ENCODE results near the gene LILRB3.
"Not testable (repeated sequence)": the region's sequence is repeated elsewhere in the genome, so short reads cannot be mapped to it uniquely, and the experiment has no call there.

Gene LILRB3

DNA sequence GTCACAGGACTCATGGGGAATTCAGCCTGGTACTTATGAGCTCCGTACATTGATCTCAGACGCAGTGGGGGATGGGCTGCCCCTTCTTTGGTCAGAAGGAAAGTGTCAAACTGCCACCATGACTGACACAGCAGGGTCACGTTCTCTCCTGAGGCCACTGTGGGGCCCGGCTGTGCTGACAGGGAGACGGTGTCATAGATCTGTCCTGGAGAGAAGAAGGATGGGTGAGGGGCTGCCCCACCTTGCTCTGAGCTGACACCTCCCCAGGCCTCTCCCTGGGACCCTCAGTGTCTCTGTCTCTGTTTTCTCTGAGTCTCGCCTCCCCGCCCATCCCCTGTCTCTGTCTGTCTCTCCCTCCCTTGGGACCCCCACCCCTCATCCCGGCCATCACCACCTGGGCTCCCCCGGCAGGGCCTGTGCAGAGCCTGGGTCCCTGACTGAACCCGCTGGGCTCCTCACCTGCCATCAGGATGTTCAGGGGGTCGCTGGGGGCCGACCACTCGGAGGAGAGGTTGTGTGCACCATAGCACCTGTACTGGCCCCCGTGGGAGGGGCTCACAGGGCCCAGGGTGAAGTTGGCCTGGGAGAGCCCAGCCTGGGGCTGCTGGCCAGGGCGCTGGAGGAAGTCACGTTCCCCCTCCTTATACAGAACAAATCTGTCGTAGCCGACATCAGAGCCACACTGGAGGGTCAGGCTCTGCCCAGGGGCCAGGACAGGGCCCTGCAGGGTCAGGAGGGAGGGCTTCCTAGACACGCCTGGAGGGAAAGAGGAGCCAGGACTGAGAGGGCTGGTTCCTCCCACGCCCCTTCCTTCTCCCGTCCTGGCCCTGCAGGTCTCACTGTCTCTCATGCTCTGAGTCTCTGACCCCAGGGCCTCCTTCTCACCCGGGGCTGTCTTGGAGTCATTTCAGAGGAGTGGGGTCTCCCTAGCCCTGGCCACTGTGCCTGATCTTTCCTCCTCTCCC, 17.8 kb upstream of the LILRB3 start:
- H3K4me2 ChIP-seq, H3K27ac ChIP-seq: not testable (repeated sequence)

DNA sequence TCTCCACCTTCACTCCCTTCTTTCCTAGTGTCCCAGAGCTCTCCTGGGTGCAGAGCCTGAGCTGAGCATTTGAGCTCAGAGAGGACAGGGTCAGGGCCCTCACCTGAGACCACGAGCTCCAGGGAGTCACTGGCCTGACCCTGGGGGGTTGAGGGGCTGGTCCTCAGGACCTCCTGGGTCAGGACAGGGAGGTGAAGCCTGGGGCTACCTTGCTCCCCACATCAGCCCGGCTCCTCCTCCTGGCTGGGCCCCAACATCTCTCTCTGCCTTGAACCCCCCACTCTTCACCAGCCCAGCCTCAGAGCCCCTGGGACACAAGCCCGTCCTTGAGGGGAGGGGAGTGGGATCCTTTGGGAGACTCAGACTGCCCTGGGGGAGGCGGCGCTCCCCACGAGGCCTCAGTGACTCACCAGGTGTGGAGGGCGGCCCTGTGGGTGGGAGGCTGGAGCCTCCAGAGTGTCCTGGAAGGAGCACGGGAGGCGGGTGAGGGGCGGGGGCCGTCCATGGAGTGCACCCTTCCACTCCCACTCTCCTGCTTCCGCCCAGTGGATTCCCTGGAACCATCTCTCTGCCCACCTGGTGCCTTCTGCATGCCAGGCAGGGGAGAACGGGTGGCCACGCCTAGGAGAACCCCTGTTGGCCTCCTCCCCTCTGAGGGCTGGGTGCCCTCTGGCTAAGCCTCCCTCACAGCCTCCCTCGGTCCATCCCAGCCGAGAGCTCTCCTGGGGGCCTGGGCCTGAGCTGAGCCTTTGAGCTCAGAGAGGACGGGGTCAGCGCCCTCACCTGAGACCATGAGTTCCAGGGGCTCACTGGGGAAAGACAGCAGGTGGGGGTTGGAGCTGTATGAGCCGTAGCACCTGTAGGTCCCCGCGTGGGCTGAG, 16.9 kb upstream of the LILRB3 start:
- not testable (repeated sequence) for H3K9me3 ChIP-seq, H3K4me2 ChIP-seq

More for the DNA sequence above, 17.8 kb upstream of the LILRB3 start:
- H3K4me3 ChIP-seq, H3K9ac ChIP-seq, H3K36me3 ChIP-seq, H3K9me3 ChIP-seq, H4K20me1 ChIP-seq, H3K27me3 ChIP-seq: not testable (repeated sequence)
- H3K4me1 ChIP-seq = peaks cover 19% of the 10 kb centered on the region

DNA sequence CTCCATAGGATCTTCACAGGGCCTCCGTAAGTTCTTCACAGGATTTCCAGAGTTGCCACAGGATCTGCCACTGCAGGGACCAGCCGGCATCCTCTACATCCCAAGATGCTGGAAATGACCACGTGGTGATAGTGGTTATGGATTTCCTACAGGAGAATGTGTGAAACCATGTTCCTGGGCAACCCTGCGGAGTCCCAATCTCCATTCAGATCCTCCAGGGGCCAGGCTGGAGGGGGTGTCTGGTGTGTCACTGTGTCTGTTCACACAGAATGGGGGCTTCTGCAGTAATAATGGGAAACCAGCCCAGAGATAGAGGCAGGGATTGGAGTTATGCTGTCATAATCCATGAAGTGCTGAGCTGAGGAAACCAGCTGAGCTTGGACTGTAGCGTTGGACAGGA, 11.1 kb upstream of the LILRB3 start:
- no peaks in the 10 kb centered on the region for H3K4me1 ChIP-seq
- no peaks in the 10 kb centered on the region for H3K27me3 ChIP-seq
- H3K9me3 ChIP-seq = peaks cover 14% of the 10 kb centered on the region
- no peaks in the 10 kb centered on the region for H3K36me3 ChIP-seq
- no peak overlapping the region for H3K27ac ChIP-seq
- no peaks in the 10 kb centered on the region for H4K20me1 ChIP-seq
- no peak overlapping the region for H3K4me2 ChIP-seq
- H3K9ac ChIP-seq = no peak overlapping the region
- no peak for TF ChIP-seq Cebpa-rat (IDR thresholded peaks at IDR 0.05)
- no peak overlapping the region for H3K4me3 ChIP-seq

More for the DNA sequence above, 16.9 kb upstream of the LILRB3 start:
- H3K36me3 ChIP-seq, H3K27ac ChIP-seq, H3K9ac ChIP-seq, H3K4me3 ChIP-seq, H4K20me1 ChIP-seq, H3K27me3 ChIP-seq: not testable (repeated sequence)
- H3K4me1 ChIP-seq = peaks cover 13% of the 10 kb centered on the region

DNA sequence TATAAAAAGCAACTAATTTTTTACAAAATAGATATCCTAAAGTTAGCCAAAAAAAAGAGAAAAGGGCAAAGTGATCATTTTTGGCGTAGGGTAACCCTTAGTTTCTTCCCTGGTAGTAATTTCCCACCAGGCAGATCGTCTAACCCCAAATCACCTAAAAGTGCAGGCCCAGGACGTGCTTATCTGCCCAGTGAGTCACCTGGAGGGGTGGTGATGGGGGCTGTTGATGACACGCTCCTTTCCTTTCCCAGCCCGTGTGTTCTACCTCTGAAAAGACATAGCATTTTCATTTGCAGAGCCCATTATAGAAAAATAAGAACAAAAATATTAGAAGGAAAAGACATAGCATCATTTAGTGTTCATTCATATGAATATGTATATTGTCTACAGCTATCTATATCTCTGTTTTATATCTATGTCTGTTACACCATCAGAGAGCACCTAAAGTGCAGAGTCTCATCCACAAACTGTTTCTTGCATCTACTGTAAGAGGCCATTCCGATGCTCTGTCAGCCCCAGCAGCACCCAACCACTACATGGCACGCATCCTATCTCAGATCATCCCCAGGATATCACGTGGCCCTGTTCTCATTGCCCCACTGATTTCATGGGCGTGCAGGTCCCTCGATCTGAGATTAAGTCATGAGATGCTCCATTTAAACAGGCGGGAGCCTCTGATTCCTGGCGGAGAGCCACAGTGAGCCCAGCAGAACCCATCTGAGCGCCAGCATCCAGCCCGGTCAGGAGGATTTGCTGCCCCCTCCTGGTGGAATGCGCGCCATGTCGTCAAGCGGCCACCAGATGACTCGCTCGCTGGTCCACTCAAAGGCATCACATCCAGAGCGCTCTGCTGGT, 8.5 kb upstream of the LILRB3 start:
- Histone ChIP-seq H3K36me3 (no peaks in the 10 kb centered on the region), H3K4me1 (no peaks in the 10 kb centered on the region), H3K27me3 (no peaks in the 10 kb centered on the region), H3K27ac (no peak overlapping the region), H4K20me1 (no peaks in the 10 kb centered on the region), H3K9me3 (peaks cover 24% of the 10 kb centered on the region), H3K4me3 (no peak overlapping the region), H3K9ac (no peak overlapping the region), H3K4me2 (no peak overlapping the region)
- TF ChIP-seq Cebpa-rat (IDR thresholded peaks at IDR 0.05) = no peak

DNA sequence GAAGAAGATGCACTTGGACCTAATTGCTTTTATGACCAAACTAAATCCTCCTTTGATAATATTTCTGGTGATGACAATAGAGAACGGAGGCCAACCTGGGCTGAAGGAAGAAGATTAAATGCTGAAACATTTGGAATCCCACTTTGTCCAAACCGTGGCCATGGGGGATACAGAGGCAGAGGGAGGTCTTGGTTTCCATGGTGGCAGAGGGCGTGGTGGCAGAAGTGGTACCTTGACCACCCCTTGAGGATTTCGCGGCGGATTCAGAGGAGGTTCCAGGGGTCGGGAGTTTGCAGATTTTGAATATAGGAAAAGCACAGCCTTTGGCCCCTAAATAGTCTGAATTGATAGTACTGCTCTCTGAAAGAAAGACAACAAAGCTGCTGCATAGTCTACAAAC, 7.2 kb upstream of the LILRB3 start:
- peaks cover 23% of the 10 kb centered on the region for H3K9me3 ChIP-seq
- no peak for TF ChIP-seq Cebpa-rat (IDR thresholded peaks at IDR 0.05)

DNA sequence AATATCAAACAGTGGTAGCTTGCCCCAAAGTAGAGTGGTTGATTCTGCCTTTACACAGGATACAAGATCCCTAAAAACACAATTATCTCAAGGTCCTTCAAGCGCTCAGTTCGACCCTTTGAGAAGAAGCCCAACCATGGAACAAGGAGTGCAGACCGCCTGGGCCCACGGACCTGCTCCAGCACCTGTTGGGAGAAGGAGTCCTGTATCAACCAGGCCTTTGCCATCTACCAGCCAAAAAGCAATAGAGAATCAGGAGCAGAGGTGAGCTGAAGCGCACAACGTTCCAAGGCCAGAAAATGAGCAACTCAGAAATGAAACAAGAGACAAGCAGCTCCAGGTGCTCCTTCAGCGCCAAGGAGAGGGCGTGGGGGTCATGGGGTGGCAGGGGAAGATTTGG, 6.3 kb upstream of the LILRB3 start:
- Histone ChIP-seq H3K4me2 (no peak overlapping the region), H3K9ac (no peak overlapping the region), H3K27me3 (no peaks in the 10 kb centered on the region), H3K4me1 (no peaks in the 10 kb centered on the region), H3K4me3 (no peak overlapping the region), H3K9me3 (peaks cover 15% of the 10 kb centered on the region), H3K27ac (no peak overlapping the region), H4K20me1 (no peaks in the 10 kb centered on the region), H3K36me3 (no peaks in the 10 kb centered on the region)
- no peak for TF ChIP-seq Cebpa-rat (IDR thresholded peaks at IDR 0.05)

More for the DNA sequence above, 7.2 kb upstream of the LILRB3 start:
- Histone ChIP-seq H3K36me3 (no peaks in the 10 kb centered on the region), H4K20me1 (no peaks in the 10 kb centered on the region), H3K4me2 (no peak overlapping the region), H3K4me1 (no peaks in the 10 kb centered on the region), H3K27ac (no peak overlapping the region), H3K9ac (no peak overlapping the region), H3K4me3 (no peak overlapping the region), H3K27me3 (no peaks in the 10 kb centered on the region)

DNA sequence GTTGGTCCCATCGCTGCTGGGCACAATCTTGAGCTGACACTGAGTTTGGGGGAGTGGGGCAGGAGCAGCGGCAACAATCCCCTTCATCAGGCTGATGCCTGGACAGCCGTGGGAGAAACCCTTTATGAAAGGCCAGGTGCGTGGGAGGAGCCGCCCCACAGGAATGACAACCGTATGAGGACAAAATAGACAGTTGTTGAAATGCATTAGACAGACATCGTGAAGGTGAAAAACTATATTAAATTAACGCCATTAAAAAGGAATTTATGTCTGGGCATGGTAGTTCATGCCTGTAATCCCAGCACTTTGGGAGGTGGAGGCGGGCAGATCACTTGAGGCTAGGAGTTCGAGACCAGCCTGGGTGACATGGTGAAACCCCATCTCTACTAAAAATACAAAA, 1.8 kb upstream of the LILRB3 start:
- Histone ChIP-seq H3K9me3 (peaks cover 11% of the 10 kb centered on the region), H3K4me1 (peaks cover 17% of the 10 kb centered on the region)
- not testable (repeated sequence) for H3K27me3 ChIP-seq, H3K27ac ChIP-seq, H4K20me1 ChIP-seq, H3K9ac ChIP-seq, H3K4me3 ChIP-seq, H3K4me2 ChIP-seq, H3K36me3 ChIP-seq

DNA sequence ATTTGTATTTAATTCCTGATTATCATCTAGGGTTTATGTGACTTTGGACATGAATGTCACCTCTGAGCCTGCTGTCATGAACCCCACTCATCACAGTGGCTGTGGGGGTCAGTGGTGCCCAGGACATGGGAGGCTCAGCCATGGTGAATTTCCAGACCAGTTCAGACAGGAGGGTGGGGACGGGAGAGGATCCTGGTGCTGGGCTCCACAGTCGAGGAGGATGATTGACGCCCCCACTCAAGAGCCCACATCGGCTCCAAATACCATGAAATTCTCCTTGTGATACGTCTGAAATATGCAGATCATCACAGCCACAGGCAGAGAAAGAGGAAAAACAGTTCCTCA, 1.1 kb upstream of the LILRB3 start:
- H4K20me1 ChIP-seq, H3K9ac ChIP-seq, H3K36me3 ChIP-seq, H3K27me3 ChIP-seq, H3K27ac ChIP-seq, H3K4me3 ChIP-seq, H3K4me2 ChIP-seq: not testable (repeated sequence)
- Histone ChIP-seq H3K4me1 (peaks cover 17% of the 10 kb centered on the region), H3K9me3 (peaks cover 11% of the 10 kb centered on the region)

DNA sequence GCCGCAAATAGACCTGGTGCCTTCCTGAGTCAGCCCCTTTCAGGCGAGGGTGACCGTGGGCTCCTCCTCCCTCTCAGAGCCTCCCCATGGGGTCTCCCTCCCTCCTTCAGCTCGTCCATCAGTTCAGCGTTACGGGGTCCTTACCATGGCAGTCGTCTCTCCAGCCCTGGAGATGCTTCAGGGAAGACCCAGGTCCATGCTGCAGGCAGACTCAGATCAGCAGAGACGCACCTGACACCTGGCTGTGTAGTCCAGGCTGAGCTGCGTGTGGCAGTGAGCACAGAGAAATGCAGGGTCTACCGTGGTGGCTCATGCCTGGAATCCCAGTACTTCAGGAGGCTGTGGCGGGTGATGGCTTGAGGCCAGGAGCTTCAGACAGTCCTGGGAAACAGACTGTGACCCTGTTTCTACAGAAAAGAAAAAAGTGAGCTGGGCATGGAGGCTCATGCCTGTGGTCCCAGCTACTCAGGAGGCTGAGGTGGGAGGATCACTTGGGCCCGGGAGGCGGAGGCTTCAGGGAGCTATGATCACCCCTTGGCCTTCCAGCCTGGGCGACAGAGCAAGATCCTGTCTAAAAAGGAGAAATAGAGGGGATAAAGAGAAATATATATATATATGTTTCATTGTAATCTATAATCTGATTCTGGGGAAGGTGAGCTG, 600 bp upstream of the LILRB3 start:
- H3K9ac ChIP-seq, H3K27ac ChIP-seq, H4K20me1 ChIP-seq, H3K27me3 ChIP-seq, H3K4me3 ChIP-seq, H3K9me3 ChIP-seq: not testable (repeated sequence)
- H3K4me1 ChIP-seq = peaks cover 17% of the 10 kb centered on the region
- peaks cover 12% of the 10 kb centered on the region for H3K36me3 ChIP-seq
- H3K4me2 ChIP-seq = peak overlapping the region; percentile 74

DNA sequence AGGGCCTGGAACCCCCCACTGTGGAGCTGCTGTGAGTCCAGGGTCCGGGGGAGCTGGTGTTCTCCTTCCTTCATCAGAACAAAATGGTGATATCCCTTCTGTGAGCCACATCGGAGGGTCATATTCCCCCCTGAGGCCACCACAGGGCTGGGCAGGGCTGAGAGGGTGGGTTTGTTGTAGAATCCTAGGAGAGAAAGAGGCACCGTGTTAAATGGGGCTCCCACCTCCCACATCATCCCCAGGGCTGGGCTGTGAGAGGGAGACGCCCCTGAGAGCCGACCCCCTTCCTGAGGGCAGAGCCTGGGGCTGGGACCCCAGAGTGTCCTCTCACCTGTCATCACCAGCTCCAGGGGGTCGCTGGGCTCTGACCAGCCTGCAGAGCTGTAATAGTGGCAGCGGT, 860 bp downstream of the LILRB3 start:
- not testable (repeated sequence) for H3K9ac ChIP-seq, H3K27me3 ChIP-seq, H4K20me1 ChIP-seq, H3K9me3 ChIP-seq, H3K4me3 ChIP-seq, H3K27ac ChIP-seq, H3K4me2 ChIP-seq
- Histone ChIP-seq H3K4me1 (peaks cover 17% of the 10 kb centered on the region), H3K36me3 (peaks cover 19% of the 10 kb centered on the region)

DNA sequence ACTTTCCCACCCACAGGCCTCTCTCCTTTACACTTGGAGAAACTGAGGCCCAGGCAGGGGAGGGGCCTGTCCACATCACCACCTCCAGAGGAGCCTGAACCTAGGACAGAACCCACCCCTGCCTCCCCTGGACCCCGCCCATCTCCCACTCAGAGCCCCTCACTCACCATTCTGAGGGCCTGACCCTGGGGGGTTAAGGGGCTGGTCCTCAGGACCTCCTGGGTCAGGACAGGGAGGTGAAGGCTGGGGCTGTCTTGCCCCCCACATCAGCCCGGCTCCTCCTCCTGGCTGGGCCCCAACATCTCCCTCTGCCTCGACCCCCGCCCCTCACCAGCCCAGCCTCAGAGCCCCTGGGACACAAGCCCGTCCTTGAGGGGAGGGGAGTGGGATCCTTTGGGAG, 3.1 kb downstream of the LILRB3 start:
- not testable (repeated sequence) for H3K4me3 ChIP-seq, H3K9ac ChIP-seq, H3K9me3 ChIP-seq, H3K4me2 ChIP-seq, H3K27ac ChIP-seq, H3K27me3 ChIP-seq, H4K20me1 ChIP-seq
- Histone ChIP-seq H3K4me1 (peaks cover 17% of the 10 kb centered on the region), H3K36me3 (peaks cover 37% of the 10 kb centered on the region)

Data from BLaER1 (cell line).